NCI-H2029 (cell line): Measurements from ENCODE around the gene ATRAID.
A peak's percentile ranks its signal among the peaks of the same experiment; 100 is the strongest.
"Not testable (repeated sequence)": the region's sequence is repeated elsewhere in the genome, so short reads cannot be mapped to it uniquely, and the experiment has no call there.

Source experiments
- DNase-seq: peaks from one replicate; lab custom pipeline; 2025; lab: John Stamatoyannopoulos, UW

Gene ATRAID

GRCh38 chr2:27211943-27212625 is at the start of gene ATRAID, which contains the start of gene SLC5A6:
Gene ATRAID, plus strand, starts transcription at chr2:27212041. Its CDS starts 328 bp downstream, at chr2:27212369.
Gene SLC5A6, minus strand, starts transcription at chr2:27212268. Its CDS starts 4,618 bp downstream, at chr2:27207650.
- peak; percentile 63 for DNase-seq

- DNase-seq: no peak
Observed at GRCh38 chr2:27162151-27163121, 49.4 kb upstream of the ATRAID start.

GRCh38 chr2:27164960-27165763 is 46.7 kb upstream of the ATRAID start:
- no peak for DNase-seq

- no peak for DNase-seq
Observed at GRCh38 chr2:27170581-27171337, 41.1 kb upstream of the ATRAID start.

GRCh38 chr2:27171351-27171848 is 40.4 kb upstream of the ATRAID start:
- peak; percentile 40 for DNase-seq

- DNase-seq: no peak
Observed at GRCh38 chr2:27174638-27175037, 37.2 kb upstream of the ATRAID start.

- DNase-seq: no peak
Observed at GRCh38 chr2:27175330-27175729, 36.5 kb upstream of the ATRAID start.

- not testable (repeated sequence) for DNase-seq
Observed at GRCh38 chr2:27175781-27176180, 36.1 kb upstream of the ATRAID start.

- DNase-seq: no peak
Observed at GRCh38 chr2:27177441-27178351, 34.1 kb upstream of the ATRAID start.

- DNase-seq: no peak
Observed at GRCh38 chr2:27178469-27178868, 33.4 kb upstream of the ATRAID start.

GRCh38 chr2:27179344-27180000 is 32.4 kb upstream of the ATRAID start:
- DNase-seq: no peak

- DNase-seq: no peak
Observed at GRCh38 chr2:27182346-27182745, 29.5 kb upstream of the ATRAID start.

- no peak for DNase-seq
Observed at GRCh38 chr2:27184115-27184514, 27.7 kb upstream of the ATRAID start.

GRCh38 chr2:27185331-27186026 is 26.4 kb upstream of the ATRAID start:
- no peak for DNase-seq

GRCh38 chr2:27186613-27187345 is 25.1 kb upstream of the ATRAID start:
- DNase-seq: no peak

GRCh38 chr2:27189989-27190388 is 21.9 kb upstream of the ATRAID start:
- DNase-seq: no peak

GRCh38 chr2:27191070-27191829 is 20.6 kb upstream of the ATRAID start:
- DNase-seq: no peak
